Chondrocyte (in vitro differentiated cells): Measurements from ENCODE around the gene PERM1. TPM values are rescaled to one million over a fixed set of nuclear protein-coding genes. Genes with fewer than 3 reads are reported as not detected.

Experiments used
- DNase-seq: peaks from one replicate; pipeline ENCODE4 v3.0.0; 2021; ENCODE audit warnings: mixed read lengths, low spot score
- H3K27ac Mint-ChIP-seq: one replicate; pipeline ENCODE4 v1.8.0; 2021; ENCODE audit warnings: mild to moderate bottlenecking, moderate library complexity, mixed read lengths; ENCODE audit not compliant: unreplicated experiment
- H3K27me3 Mint-ChIP-seq: 2 replicates; pipeline ENCODE4 v1.8.0; 2021; ENCODE audit warnings: low read depth, mixed read lengths
- H3K36me3 Mint-ChIP-seq: 2 replicates; pipeline ENCODE4 v1.8.0; 2021; ENCODE audit warnings: low read depth, mixed read lengths
- H3K4me1 Mint-ChIP-seq: 2 replicates; pipeline ENCODE4 v1.8.0; 2021; ENCODE audit warnings: low read depth, mild to moderate bottlenecking, mixed read lengths
- H3K4me3 Mint-ChIP-seq: one replicate; pipeline ENCODE4 v1.8.0; 2021; ENCODE audit warnings: mild to moderate bottlenecking, moderate library complexity, mixed read lengths; ENCODE audit not compliant: unreplicated experiment
- H3K9me3 Mint-ChIP-seq: 2 replicates; pipeline ENCODE4 v1.8.0; 2021; ENCODE audit warnings: low read depth, mixed read lengths
- CTCF ChIP-seq: fragments of 200-600 bp; sonication (generic); IDR thresholded peaks from 2 replicates; pipeline ENCODE4 v1.5.0; 2021; ENCODE audit warnings: antibody characterized with exemption, mild to moderate bottlenecking, moderate library complexity
- total RNA-seq: library from RNA; stranded (reverse); gene quantifications from 3 replicates; pipeline ENCODE4 v1.2.1, GENCODE V29; 2021

The PERM1 gene
- total RNA-seq, 1 donor from 2014 or later, result 0.37 TPM

GRCh38 chr1:956636-957035 is 25.3 kb downstream of the PERM1 start:
- Mint-ChIP-seq H3K27me3 (no peaks in the 10 kb centered on the region), H3K36me3 (peaks cover 11% of the 10 kb centered on the region), H3K9me3 (no peaks in the 10 kb centered on the region), H3K27ac (no peak overlapping the region), H3K4me1 (peaks cover 18% of the 10 kb centered on the region), H3K4me3 (no peak overlapping the region)
- TF ChIP-seq CTCF, result no peak
- DNase-seq, result no peak

GRCh38 chr1:955474-955873 is 26.4 kb downstream of the PERM1 start:
- Mint-ChIP-seq H3K27me3 (no peaks in the 10 kb centered on the region), H3K9me3 (no peaks in the 10 kb centered on the region), H3K27ac (no peak overlapping the region), H3K4me1 (peaks cover 14% of the 10 kb centered on the region), H3K4me3 (no peak overlapping the region), H3K36me3 (peaks cover 17% of the 10 kb centered on the region)
- no peak for DNase-seq
- TF ChIP-seq CTCF, result no peak

- no peaks in the 10 kb centered on the region for H3K9me3 Mint-ChIP-seq
- peaks cover 19% of the 10 kb centered on the region for H3K36me3 Mint-ChIP-seq
- no peak overlapping the region for H3K27ac Mint-ChIP-seq
- H3K27me3 Mint-ChIP-seq, result no peaks in the 10 kb centered on the region
- no peak overlapping the region for H3K4me3 Mint-ChIP-seq
- peaks cover 14% of the 10 kb centered on the region for H3K4me1 Mint-ChIP-seq
- TF ChIP-seq CTCF, result no peak
- no peak for DNase-seq
These were observed 27.0 kb downstream of the PERM1 start for GRCh38 chr1:954927-955326.

GRCh38 chr1:953524-954320 is 28.2 kb downstream of the PERM1 start:
- no peaks in the 10 kb centered on the region for H3K9me3 Mint-ChIP-seq
- peaks cover 24% of the 10 kb centered on the region for H3K36me3 Mint-ChIP-seq
- H3K4me1 Mint-ChIP-seq, result peaks cover 14% of the 10 kb centered on the region
- no peaks in the 10 kb centered on the region for H3K27me3 Mint-ChIP-seq
- no peak overlapping the region for H3K4me3 Mint-ChIP-seq
- H3K27ac Mint-ChIP-seq, result no peak overlapping the region
- DNase-seq, result no peak
- TF ChIP-seq CTCF, result no peak

GRCh38 chr1:952603-953002 is 29.3 kb downstream of the PERM1 start:
- no peaks in the 10 kb centered on the region for H3K27me3 Mint-ChIP-seq
- DNase-seq, result no peak
- H3K27ac Mint-ChIP-seq, result no peak overlapping the region
- H3K4me3 Mint-ChIP-seq, result no peak overlapping the region
- no peak for TF ChIP-seq CTCF
- H3K36me3 Mint-ChIP-seq, result peaks cover 26% of the 10 kb centered on the region
- peaks cover 4% of the 10 kb centered on the region for H3K4me1 Mint-ChIP-seq
- H3K9me3 Mint-ChIP-seq, result no peaks in the 10 kb centered on the region
